ENCODE data around the gene HBP1. TPM values are rescaled to one million over a fixed set of nuclear protein-coding genes. Genes with fewer than 3 reads are reported as not detected.

Gene HBP1
- total RNA-seq, 1 donor from 2014 or later, result 39.7 TPM

DNA sequence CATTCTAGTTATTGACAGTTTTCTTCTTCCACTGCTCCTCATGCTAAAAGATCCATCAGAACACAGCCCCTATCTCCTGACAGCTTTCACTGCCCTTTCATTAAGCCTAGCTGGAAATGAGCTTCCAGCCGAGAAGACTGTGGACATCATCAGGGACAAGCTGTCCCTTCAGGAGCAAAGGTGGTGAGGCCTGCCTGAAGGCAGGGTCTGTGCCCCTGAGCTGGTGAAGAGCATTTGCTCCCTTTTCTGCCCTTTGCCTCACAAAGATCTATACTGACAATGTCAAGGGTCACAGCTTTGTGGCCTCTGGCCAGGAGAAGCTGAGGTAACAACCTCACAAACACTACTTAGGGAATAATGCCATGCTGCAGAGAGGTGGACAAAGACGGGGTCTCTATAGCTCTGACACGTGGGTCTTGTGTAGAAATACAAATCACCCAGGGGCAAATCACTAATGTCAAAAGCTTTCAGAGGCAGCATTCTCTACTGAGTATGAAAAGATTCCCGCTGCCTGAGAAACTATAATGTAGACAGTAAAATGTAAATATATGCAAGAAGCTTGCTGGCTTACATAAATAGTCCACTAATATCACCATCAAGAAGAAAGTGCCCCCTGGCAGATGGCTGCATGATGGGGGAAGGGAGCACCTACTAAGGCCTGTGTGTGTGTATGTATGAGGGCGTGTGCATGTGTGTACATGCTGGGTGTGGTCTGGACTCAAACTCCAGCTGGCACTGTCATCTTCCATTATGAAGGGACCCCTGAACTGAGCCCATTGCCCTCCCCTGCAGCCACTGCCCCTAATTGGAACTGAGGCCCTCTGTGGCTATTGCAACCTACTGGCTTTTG, 55.8 kb downstream of the HBP1 start:
- peaks cover 14% of the 10 kb centered on the region for H3K4me1 Mint-ChIP-seq (ENCODE audit: low read depth, unreplicated experiment)
- H3K27ac Mint-ChIP-seq (ENCODE audit: unreplicated experiment), result peak overlapping the region; percentile 91
- H3K4me3 Mint-ChIP-seq (ENCODE audit: unreplicated experiment), result peak overlapping the region; percentile 52
- peaks cover 4% of the 10 kb centered on the region for H3K9me3 Mint-ChIP-seq (ENCODE audit: unreplicated experiment)
- no peak for TF ChIP-seq CTCF (IDR thresholded peaks at IDR 0.05; ENCODE audit: partially characterized antibody, unreplicated experiment)
- H3K36me3 Mint-ChIP-seq (ENCODE audit: unreplicated experiment), result no peaks in the 10 kb centered on the region
- no peak for DNase-seq
- H3K27me3 Mint-ChIP-seq (ENCODE audit: unreplicated experiment), result no peaks in the 10 kb centered on the region

DNA sequence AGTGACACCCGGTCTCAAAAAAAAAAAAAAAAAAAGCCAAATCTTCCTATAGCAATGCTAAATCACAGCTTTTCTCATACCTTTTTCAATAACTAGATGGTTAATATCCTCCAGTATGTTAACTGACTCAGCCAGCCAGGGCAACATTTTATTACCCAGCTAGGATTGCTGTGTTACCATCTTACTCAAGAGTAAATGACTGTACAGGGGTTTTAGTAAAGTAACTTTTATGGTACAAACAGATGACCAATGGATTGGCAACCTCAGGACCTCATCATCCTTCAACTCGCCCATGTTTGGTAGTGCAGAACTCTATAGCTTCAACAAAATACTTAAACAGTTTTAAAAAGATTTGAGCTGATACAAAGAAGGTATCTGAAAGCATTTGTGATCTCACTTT, 59.5 kb downstream of the HBP1 start:
- H3K27ac Mint-ChIP-seq (ENCODE audit: unreplicated experiment), result no peak overlapping the region
- DNase-seq, result no peak
- H3K27me3 Mint-ChIP-seq (ENCODE audit: unreplicated experiment), result no peaks in the 10 kb centered on the region
- peaks cover 4% of the 10 kb centered on the region for H3K9me3 Mint-ChIP-seq (ENCODE audit: unreplicated experiment)
- no peak overlapping the region for H3K4me3 Mint-ChIP-seq (ENCODE audit: unreplicated experiment)
- H3K4me1 Mint-ChIP-seq (ENCODE audit: low read depth, unreplicated experiment), result peaks cover 8% of the 10 kb centered on the region
- no peak for TF ChIP-seq CTCF (IDR thresholded peaks at IDR 0.05; ENCODE audit: partially characterized antibody, unreplicated experiment)
- no peaks in the 10 kb centered on the region for H3K36me3 Mint-ChIP-seq (ENCODE audit: unreplicated experiment)

DNA sequence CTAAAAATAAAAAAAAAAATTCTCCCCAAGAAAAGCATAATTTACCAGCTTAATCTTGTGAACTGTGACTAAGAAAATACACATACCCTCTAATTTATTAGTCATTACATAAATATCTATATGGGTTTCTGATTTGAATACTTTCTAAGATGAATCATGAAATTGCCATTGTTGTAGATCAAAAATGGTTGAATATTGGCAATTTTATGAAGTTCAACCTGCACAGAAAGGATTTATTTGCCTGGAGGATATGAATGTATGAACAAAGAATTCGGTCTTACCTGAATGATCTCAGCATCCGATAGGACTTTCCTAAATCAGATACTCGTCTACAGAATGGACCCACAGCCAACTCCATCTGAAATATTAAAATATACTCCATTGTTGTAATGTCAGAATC, 61.5 kb downstream of the HBP1 start:
- Mint-ChIP-seq H3K27ac (ENCODE audit: unreplicated experiment) (no peak overlapping the region), H3K4me3 (ENCODE audit: unreplicated experiment) (no peak overlapping the region), H3K36me3 (ENCODE audit: unreplicated experiment) (no peaks in the 10 kb centered on the region), H3K4me1 (ENCODE audit: low read depth, unreplicated experiment) (peaks cover 4% of the 10 kb centered on the region), H3K27me3 (ENCODE audit: unreplicated experiment) (no peaks in the 10 kb centered on the region), H3K9me3 (ENCODE audit: unreplicated experiment) (no peaks in the 10 kb centered on the region)
- TF ChIP-seq CTCF (IDR thresholded peaks at IDR 0.05; ENCODE audit: partially characterized antibody, unreplicated experiment), result no peak
- DNase-seq, result no peak

DNA sequence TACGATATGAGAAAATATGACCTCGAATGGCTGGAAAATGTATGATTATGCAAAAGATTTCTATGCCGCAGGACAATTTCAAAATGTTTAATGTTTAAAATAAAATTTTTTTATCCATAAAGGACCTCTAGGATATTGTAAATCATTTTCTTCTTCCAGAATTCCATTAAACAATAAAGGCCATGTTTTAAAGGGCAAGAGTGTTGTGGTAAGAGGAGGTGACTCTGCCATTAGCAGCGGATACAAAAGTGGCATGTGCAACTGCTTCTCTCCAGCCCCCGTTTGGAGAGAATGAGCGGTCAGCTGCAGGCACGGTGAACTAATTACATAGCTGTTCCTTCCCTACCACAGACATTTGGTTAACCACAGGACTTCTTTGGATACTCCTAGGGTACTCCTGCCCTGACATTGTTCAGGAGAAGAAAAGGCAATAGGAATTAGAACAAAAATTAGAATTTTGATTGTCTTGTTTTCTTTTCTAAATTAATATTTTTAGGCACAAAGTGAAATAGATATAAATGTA, 63.8 kb downstream of the HBP1 start:
- H3K36me3 Mint-ChIP-seq (ENCODE audit: unreplicated experiment), result no peaks in the 10 kb centered on the region
- no peak for TF ChIP-seq CTCF (IDR thresholded peaks at IDR 0.05; ENCODE audit: partially characterized antibody, unreplicated experiment)
- no peak for DNase-seq
- no peaks in the 10 kb centered on the region for H3K9me3 Mint-ChIP-seq (ENCODE audit: unreplicated experiment)
- no peak overlapping the region for H3K4me3 Mint-ChIP-seq (ENCODE audit: unreplicated experiment)
- peaks cover 4% of the 10 kb centered on the region for H3K4me1 Mint-ChIP-seq (ENCODE audit: low read depth, unreplicated experiment)
- H3K27me3 Mint-ChIP-seq (ENCODE audit: unreplicated experiment), result no peaks in the 10 kb centered on the region
- no peak overlapping the region for H3K27ac Mint-ChIP-seq (ENCODE audit: unreplicated experiment)

DNA sequence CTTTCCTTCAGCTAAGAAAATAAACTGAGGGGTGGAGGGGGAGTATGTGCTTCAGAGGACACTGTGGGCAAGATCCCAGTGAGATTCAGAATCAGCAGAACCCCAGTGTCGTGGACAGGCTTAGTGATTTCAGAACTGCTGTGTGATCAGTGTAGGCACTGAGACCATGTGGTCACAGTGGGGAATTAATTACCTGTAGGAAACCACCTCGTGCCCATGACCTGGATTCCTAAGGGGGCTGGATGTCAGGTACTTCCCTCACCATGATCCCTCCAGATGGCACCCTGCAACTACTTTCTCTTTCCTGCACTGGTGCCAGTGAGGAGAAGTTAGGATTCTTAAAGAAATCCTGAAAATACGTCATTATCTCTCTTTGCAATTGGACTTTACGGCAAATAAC, 64.4 kb downstream of the HBP1 start:
- no peaks in the 10 kb centered on the region for H3K9me3 Mint-ChIP-seq (ENCODE audit: unreplicated experiment)
- no peak for DNase-seq
- no peak overlapping the region for H3K4me3 Mint-ChIP-seq (ENCODE audit: unreplicated experiment)
- peaks cover 4% of the 10 kb centered on the region for H3K4me1 Mint-ChIP-seq (ENCODE audit: low read depth, unreplicated experiment)
- no peak for TF ChIP-seq CTCF (IDR thresholded peaks at IDR 0.05; ENCODE audit: partially characterized antibody, unreplicated experiment)
- H3K27ac Mint-ChIP-seq (ENCODE audit: unreplicated experiment), result no peak overlapping the region
- no peaks in the 10 kb centered on the region for H3K36me3 Mint-ChIP-seq (ENCODE audit: unreplicated experiment)
- H3K27me3 Mint-ChIP-seq (ENCODE audit: unreplicated experiment), result no peaks in the 10 kb centered on the region

Measured in glutamatergic neuron (in vitro differentiated cells).